Lower lobe of right lung (tissue), 2 donors: ENCODE data around the gene G2E3. TPM values are rescaled to one million over a fixed set of nuclear protein-coding genes. Genes with fewer than 3 reads are reported as not detected.

Experiments used
- ATAC-seq, 2 donors: fragments of 200-7000 bp; cut with Tn5 transposase; one replicate each; pipeline ENCODE4 v1.9.1; 2020 to 2022; ENCODE audit warnings: mild to moderate bottlenecking in 2 of 2, moderate library complexity in 2 of 2
- DNase-seq: peaks from one replicate; pipeline ENCODE4 v3.0.0-alpha.2; 2020
- H3K27ac ChIP-seq: fragments of 200-600 bp; one replicate; pipeline ENCODE4 v1.8.0; 2022
- H3K27me3 ChIP-seq: fragments of 200-600 bp; one replicate; pipeline ENCODE4 v1.8.0; 2022; ENCODE audit warnings: low read depth
- H3K36me3 ChIP-seq: fragments of 200-600 bp; one replicate; pipeline ENCODE4 v1.8.0; 2022; ENCODE audit warnings: mild to moderate bottlenecking
- H3K4me1 ChIP-seq: fragments of 200-600 bp; one replicate; pipeline ENCODE4 v1.8.0; 2022
- H3K4me3 ChIP-seq: fragments of 200-600 bp; one replicate; pipeline ENCODE4 v1.8.0; 2022; ENCODE audit warnings: mild to moderate bottlenecking
- H3K9me3 ChIP-seq: fragments of 200-600 bp; one replicate; pipeline ENCODE4 v1.8.0; 2022
- CTCF ChIP-seq: fragments of 200-600 bp; IDR thresholded peaks from one replicate; pipeline ENCODE4 v1.8.0; 2022; ENCODE audit warnings: antibody characterized with exemption, mild to moderate bottlenecking
- intact Hi-C: fragments of 100-400 bp; cut with DNase I; formaldehyde crosslinking; loops from one replicate; pipeline ENCODE4 v1.11.0; 2022
- total RNA-seq: library from RNA; stranded (reverse); fragmentation: NEBNext Ultra II Directional; extraction: Animal tissue kit (Norgen Biotek cat#: 25700); gene quantifications from one replicate; pipeline ENCODE4 v1.2.1, GENCODE V29; 2021
- donor health status: DM: no; HTN: yes; CAD: no; lungs with severe emphysema.

The G2E3 gene
- total RNA-seq, 1 donor from 2014 or later: 14.3 TPM

GRCh38 chr14:30620178-30620577, 61.2 kb downstream of the G2E3 start:
- peaks cover 30% of the 10 kb centered on the region for H3K4me1 ChIP-seq
- no peak overlapping the region for H3K4me3 ChIP-seq
- H3K27me3 ChIP-seq: no peaks in the 10 kb centered on the region
- TF ChIP-seq CTCF: no peak
- ATAC-seq (no peak), DNase-seq (no peak)
- no peak overlapping the region for H3K27ac ChIP-seq
- no peaks in the 10 kb centered on the region for H3K9me3 ChIP-seq
- peaks cover 9% of the 10 kb centered on the region for H3K36me3 ChIP-seq
- intact Hi-C loops: no loop called here

GRCh38 chr14:30621354-30621939, 62.5 kb downstream of the G2E3 start:
- DNase-seq (peak; percentile 47), ATAC-seq (peak; percentile 64 to 66)
- Histone ChIP-seq H3K4me1 (peaks cover 43% of the 10 kb centered on the region), H3K27me3 (no peaks in the 10 kb centered on the region), H3K27ac (peak overlapping the region; percentile 92), H3K4me3 (peak overlapping the region; percentile 89), H3K36me3 (peaks cover 5% of the 10 kb centered on the region), H3K9me3 (no peaks in the 10 kb centered on the region)
- no peak for TF ChIP-seq CTCF
- intact Hi-C loops: no loop called here

GRCh38 chr14:30621940-30622830, 63.2 kb downstream of the G2E3 start, which contains the start of gene SCFD1:
Gene SCFD1 (plus strand): TSS chr14:30622319. CDS start chr14:30622339, 20 bp downstream.
- intact Hi-C loops: no loop called here
- no peaks in the 10 kb centered on the region for H3K27me3 ChIP-seq
- peak; percentile 97 for DNase-seq
- peak within 1 kb of the TSS; percentile 89 for H3K4me3 ChIP-seq
- peak within 1 kb of the TSS; percentile 92 for H3K27ac ChIP-seq
- TF ChIP-seq CTCF: no peak
- peak; percentile 99 to 100 for ATAC-seq
- no peaks in the 10 kb centered on the region for H3K36me3 ChIP-seq
- H3K4me1 ChIP-seq: peaks cover 44% of the 10 kb centered on the region
- H3K9me3 ChIP-seq: no peaks in the 10 kb centered on the region

- Histone ChIP-seq H3K9me3 (no peaks in the 10 kb centered on the region), H3K36me3 (no peaks in the 10 kb centered on the region), H3K27me3 (no peaks in the 10 kb centered on the region), H3K4me3 (peak overlapping the region; percentile 89), H3K4me1 (peaks cover 44% of the 10 kb centered on the region), H3K27ac (no peak overlapping the region)
- intact Hi-C loops: no loop called here
- no peak for TF ChIP-seq CTCF
- DNase-seq (no peak), ATAC-seq (no peak)
These were observed 64.6 kb downstream of the G2E3 start for GRCh38 chr14:30623412-30624131.

- no peak for TF ChIP-seq CTCF
- Histone ChIP-seq H3K27me3 (no peaks in the 10 kb centered on the region), H3K36me3 (no peaks in the 10 kb centered on the region), H3K4me1 (peaks cover 44% of the 10 kb centered on the region), H3K27ac (no peak overlapping the region), H3K9me3 (no peaks in the 10 kb centered on the region), H3K4me3 (peak overlapping the region; percentile 89)
- ATAC-seq (no peak), DNase-seq (no peak)
- intact Hi-C loops: no loop called here
These were observed 65.1 kb downstream of the G2E3 start for GRCh38 chr14:30624132-30624423.
